Measurements from ENCODE around the gene KRT77.

DNA sequence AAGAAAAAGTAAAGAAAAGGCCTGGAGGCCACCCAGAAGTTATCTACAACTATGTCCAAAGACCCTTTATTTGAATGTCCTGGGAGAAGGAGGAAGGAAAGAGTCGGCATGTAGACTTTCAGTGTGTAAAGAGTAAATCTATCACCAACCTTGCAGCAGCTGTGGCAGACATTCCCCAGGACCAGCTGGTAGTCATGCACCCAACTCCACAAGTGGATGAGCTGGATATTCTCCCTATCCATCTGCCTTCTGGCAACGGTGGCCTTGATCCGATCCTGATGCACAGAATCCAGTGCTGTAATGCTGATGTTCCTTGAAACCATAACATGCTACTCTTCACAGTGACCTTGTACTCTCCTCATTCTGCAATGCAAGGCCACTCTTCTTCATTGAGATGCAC lies 46.5 kb upstream of the KRT77 start:
- TF ChIP-seq, protein P1, sequence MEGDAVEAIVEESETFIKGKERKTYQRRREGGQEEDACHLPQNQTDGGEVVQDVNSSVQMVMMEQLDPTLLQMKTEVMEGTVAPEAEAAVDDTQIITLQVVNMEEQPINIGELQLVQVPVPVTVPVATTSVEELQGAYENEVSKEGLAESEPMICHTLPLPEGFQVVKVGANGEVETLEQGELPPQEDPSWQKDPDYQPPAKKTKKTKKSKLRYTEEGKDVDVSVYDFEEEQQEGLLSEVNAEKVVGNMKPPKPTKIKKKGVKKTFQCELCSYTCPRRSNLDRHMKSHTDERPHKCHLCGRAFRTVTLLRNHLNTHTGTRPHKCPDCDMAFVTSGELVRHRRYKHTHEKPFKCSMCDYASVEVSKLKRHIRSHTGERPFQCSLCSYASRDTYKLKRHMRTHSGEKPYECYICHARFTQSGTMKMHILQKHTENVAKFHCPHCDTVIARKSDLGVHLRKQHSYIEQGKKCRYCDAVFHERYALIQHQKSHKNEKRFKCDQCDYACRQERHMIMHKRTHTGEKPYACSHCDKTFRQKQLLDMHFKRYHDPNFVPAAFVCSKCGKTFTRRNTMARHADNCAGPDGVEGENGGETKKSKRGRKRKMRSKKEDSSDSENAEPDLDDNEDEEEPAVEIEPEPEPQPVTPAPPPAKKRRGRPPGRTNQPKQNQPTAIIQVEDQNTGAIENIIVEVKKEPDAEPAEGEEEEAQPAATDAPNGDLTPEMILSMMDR (conservative IDR thresholded peaks at IDR 0.05) = no peak
- TF ChIP-seq ZFX (IDR thresholded peaks at IDR 0.05) = no peak
